Stimulated activated CD4-positive, alpha-beta T cell treated with anti-CD3 and anti-CD28 coated beads, Interleukin-2, amount 100 ng/mL, for 48 hours (primary cell): ENCODE measurements around the gene LMBR1.
A peak's percentile ranks its signal among the peaks of the same experiment; 100 is the strongest.
"Not testable (repeated sequence)": the region's sequence is repeated elsewhere in the genome, so short reads cannot be mapped to it uniquely, and the experiment has no call there.

ENCODE experiments used
- DNase-seq, 2 donors: peaks; one replicate each; pipeline ENCODE4 v3.0.0-alpha.2; 2020

The LMBR1 gene, protein sequence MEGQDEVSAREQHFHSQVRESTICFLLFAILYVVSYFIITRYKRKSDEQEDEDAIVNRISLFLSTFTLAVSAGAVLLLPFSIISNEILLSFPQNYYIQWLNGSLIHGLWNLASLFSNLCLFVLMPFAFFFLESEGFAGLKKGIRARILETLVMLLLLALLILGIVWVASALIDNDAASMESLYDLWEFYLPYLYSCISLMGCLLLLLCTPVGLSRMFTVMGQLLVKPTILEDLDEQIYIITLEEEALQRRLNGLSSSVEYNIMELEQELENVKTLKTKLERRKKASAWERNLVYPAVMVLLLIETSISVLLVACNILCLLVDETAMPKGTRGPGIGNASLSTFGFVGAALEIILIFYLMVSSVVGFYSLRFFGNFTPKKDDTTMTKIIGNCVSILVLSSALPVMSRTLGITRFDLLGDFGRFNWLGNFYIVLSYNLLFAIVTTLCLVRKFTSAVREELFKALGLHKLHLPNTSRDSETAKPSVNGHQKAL

DNA sequence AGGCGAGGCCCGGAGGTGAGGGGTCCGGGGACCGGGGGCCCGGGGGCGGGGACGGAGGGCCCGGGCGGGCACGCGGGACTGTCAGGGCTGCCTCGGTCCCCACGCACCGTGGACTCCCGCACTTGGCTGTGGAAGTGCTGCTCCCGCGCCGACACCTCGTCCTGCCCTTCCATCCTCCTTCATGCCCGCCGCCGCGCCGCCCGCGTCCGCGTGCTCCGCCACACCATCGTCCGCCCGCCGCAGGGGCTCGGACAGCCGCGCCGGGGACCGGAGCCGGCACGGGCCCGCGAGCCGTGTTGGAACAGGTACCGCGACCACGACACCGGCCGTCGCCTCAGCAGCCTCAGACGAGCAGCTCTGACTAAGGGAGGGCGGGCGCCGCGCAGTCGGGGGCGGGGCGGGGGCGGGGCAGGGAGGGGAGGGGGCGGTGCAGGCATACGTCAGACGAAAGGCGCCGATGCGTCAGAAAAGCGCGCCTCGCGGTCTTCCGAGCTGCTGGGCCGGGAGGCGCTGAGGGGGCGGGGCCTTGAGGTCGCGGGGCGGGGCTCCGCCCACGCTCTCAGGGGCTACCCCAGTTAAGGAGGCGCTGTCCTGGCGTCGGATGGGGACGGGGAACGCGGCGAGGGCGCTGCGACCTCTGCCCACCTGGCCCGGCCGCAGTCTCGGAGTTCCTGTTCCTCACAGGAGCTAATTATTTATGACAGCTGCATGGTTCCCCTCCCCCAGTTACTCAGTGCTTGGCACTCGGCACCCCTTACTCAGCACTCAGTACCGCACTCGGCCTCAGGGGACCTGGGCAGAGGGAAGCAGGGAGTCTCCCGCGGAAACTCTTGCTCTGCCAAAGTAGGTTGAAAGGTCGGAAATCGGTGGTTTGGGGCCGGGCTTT is at the start of gene LMBR1:
Gene LMBR1, minus strand, starts transcription at position 363 of the 886 bp plus-strand sequence. Its CDS starts 190 bp downstream, at position 173.
- peak; percentile 91 to 96 for DNase-seq

DNA sequence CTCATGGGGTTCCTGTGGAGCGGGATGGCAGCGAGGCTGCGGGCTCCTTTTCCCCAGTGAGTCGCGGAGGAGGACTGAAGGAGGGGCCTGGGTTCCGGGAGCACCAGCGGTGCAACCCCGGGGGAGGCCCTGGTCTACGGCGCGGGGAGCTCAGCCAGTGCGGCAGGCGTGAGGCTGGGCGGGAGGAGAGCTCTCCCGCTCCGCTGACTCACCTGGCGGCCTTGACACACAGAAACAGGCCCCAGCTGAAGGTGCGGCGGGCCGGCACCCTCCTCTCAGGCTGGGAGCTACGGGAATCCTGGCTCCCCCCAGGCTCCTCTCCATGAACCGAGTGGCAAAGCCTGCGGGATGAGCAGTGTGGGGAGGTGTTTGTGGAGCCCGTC is 49.7 kb upstream of the LMBR1 start:
- no peak for DNase-seq

DNA sequence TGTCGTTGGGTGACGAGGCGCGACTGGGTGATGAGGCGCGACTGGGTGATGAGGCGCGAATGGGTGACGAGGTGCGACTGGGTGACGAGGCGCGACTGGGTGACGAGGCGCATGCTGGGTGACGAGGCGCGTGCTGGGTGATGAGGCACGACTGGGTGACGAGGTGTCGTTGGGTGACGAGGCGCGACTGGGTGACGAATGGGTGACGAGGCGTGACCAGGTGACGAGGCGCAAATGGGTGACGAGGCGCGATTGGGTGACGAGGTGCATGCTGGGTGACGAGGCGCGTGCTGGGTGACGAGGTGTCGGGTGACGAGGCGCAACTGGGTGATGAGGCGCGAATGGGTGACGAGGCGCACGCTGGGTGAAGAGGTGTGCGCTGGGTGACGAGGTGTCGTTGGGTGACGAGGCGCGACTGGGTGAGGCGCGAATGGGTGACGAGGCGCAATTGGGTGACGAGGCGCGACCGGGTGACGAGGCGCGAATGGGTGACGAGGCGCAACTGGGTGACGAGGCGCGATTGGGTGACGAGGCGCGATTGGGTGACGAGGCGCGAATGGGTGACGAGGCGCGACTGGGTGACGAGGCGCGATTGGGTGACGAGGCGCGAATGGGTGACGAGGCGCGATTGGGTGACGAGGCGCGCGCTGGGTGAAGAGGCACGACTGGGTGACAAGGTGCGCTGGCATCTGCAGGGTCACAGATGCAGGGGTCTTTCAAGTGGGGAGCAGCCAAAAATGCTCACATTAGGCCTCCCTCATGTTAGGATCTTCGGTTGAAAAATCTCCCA is 48.6 kb upstream of the LMBR1 start:
- DNase-seq = no peak

DNA sequence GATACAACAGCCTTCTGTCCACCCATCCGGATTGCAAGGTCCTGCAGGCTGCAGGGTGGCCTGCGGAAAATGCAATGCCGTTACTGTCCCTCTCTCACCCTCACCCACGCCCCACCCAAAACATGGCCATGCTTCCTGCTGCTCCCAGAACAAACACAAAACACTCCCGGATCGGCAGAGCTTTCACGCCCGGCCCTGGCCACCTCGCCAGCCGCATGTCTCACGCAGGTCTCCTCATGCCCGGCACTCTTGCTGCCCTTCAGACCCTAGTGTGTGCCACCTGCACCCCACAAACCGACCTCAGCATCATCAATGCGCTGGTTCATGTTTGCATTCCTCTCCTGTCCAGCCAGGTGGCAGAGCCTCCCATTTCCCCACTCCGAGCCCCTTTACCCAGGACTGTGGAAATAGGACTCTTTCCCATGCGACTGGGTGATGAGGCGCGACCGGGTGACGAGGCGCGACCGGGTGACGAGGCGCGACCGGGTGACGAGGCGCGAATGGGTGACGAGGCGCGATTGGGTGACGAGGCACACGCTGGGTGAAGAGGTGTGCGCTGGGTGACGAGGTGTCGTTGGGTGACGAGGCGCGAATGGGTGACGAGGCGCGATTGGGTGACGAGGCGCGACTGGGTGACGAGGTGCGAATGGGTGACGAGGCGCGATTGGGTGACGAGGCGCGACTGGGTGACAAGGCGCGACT is 47.6 kb upstream of the LMBR1 start:
- DNase-seq = no peak

DNA sequence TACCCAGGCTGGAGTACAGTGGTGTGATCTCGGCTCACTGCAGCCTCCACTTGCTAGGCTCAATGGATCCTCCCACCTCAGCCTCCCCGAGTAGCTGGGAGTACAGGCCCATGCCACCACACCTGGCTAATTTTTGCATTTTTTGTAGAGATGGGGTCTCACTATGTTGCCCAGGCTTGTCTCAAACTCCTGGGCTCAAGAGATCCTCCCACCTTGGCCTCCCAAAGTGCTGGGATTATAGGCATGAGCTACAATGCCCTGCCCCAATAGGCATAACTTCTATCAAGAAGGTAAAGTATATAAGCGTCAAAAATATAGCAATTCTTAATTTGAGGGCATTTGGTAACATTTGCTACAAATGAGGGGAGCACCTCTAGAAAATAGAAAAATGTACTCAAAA is 43.8 kb upstream of the LMBR1 start:
- not testable (repeated sequence) for DNase-seq

DNA sequence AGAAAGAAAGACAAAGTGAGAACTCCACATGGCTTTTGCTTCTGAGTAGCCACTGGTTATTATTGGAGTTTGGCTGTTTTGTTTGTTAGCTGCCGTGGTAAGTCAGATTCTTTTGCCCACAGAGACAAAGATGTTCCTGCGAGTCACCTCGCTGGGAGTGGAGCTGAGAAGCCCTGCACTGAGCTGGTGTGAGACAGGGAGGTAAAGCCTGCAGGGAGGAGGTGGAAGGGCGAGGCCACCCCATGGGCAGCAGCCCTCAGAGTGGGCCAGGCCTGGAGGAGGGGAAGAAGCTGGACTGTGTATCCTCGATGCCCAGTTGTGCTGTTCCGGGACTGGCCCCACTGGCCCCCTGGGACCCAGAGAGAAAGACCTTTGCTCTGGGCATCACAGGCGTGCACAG is 42.3 kb upstream of the LMBR1 start:
- DNase-seq = no peak

DNA sequence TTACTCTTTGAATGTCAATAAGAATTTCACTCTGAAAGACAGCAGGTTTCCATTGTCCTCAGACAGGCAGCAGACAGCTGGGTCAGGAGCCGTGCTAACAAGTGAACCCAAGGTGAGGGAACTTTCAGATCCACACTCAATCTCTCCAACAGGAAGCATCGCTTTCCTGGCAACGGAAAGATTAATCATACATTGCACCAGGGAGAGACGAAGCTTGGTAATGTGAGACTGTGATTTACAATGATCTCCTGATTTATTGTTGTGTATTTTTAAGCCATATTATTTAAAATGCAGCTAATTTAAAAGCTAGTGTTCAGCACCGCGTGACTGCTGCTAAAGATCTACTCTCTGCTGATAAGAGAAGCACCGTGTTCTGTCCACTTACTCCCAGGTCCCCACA is 39.0 kb upstream of the LMBR1 start:
- no peak for DNase-seq

DNA sequence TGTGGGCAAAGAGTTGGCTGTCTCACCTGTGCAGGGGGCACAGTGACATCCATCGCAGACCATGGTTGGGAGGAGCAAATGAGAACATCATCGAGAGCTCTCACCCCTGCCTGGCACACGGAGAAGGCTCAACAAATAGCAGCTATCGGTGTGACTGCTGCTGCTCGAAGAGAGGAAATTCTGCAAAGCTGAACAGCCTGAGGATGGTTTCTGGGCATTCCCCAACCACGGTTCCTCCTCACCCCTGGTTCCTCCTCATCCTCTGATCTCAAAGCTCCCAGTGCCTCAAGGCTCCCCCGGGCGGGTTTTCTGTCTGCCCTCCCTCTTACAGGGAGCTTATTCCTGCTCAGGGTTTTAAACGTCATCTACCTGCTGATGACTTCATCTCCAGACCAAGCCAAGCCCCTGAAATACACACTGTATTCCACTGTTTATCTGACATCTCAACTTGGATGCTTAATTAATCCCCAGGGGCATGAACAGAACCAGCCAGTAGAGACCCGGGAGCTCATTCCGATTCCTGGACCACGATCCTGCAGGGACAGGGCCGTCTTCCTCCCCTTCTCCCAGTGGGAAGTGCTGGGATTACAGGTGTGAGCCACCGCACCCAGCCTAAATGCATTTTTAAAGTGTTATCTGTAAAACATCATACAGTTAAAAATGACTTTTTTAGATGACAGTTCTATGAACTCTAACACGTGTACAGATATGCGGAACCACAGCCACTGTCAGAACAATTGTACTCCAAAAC is 37.0 kb upstream of the LMBR1 start:
- no peak for DNase-seq

DNA sequence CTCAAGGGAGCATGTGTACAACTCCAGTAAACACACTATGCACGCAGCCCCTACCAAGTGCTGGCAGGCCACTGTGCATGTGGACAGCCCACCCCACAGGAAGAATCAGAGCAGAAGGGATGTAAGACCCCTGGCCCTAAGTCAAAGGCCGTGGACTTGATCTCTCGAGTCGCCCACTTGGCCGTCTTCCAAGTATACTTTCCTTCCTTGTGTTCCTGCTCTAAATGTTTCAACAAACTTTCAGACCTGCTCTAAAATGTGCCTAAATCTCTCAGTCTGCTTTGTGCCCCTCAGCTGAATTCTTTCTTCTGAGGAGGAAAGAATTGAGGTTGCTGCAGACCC is 35.4 kb upstream of the LMBR1 start:
- no peak for DNase-seq

DNA sequence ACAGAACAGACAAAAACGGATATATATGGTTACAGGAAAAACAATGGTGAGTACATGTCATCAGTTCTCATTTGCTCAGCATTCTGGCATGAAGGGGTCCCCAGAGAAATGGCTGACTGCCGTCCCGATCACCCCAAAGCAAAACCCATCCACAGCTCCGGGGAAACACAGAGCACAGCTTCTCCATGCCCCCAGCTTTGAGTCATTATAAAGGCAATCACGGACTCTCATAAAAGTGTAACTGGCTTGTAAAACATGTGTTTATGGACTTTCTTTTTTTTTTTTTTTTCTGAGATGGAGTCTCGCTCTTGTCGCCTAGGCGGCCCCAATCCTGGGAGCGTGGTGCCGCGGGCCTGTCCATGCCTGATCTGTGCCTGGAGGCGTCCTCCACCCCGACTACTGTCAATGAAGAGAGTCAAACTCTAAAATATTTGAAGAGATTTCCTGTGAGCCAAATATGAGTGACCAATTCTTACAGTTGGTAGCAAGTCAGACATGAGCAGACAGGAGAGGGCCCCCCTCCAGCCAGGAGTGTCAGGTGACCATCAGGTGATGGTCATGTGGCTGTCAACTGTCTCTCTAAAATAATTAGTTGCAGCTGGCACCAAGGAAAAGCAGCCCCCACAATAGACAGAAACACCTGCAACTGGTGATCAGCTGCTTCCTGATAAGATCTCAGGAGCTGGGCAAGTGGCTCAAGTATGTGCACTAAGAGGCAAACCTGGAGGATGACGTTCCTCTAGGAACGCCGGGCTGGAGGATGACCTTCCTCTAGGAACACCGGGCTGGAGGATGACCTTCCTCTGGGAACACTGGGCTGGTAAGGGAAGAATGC is 34.8 kb upstream of the LMBR1 start:
- DNase-seq = no peak

DNA sequence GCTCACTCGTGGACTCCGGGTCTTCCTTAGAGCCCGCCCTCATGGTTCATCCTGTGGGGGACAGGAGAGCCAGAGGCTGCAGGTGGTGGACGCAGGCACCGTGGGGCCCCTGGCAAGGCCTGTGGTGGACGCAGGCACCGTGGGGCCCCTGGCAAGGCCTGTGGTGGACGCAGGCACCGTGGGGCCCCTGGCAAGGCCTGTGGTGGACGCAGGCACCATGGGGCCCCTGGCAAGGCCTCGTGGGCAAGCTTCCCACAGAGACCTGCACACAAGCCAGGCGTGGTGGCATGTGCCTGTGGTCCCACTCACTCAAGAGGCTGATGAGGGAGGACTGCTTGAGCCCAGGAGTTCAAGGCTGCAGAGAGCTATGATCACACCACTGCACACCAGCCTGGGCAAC is 32.8 kb upstream of the LMBR1 start:
- DNase-seq = not testable (repeated sequence)

DNA sequence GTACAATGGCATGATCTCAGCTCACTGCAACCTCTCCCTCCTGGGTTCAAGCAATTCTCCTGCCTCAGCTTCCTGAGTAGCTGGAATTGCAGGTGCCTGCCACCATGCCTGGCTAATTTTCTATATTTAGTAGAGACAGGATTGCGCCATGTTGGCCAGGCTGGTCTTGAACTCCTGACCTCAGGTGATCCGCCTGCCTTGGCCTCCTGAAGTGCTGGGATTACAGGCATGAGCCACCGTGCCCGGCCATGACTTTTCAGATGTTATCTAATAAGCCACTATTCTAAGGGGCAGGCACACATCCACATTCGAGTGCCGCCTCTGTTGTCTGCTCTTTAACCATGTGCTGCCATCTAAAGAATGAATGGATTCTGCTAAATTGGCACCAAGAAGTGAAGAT is 29.3 kb upstream of the LMBR1 start:
- DNase-seq = not testable (repeated sequence)

DNA sequence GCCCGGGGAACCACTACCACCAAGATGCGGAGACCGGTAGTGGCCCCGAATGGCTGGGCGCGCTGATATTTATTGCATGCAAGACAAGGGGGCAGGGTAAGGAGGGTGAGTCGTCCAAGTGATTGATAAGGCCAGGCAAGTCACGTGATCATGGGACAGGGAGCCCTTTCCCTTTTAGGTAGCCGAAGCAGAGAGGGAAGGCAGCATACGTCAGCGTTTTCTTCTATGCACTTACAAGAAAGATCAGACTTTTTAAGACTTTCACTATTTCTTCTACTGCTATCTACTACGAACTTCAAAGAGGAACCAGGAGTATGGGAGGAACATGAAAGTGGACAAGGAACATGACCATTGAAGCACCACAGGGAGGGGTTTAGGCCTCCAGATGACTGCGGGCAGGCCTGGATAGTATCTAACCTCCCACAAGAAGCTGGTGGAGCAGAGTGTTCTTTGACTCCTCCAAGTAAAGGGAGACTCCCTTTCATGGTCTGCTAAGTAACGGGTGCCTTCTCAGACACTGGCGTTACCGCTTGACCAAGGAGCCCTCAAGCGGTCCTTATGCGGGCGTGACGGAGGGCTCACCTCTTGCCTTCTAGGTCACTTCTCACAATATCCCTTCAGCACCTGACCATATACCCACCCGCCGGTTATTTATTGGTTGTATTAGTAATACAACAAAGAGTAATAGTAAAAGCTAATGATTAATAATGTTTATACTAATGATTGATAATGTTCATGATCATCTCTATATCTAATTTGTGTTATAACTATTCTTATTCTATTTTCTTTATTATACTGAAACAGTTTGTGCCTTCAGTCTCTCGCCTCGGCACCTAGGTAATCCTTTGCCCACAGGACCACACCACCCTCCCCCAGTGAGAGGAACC is 27.7 kb upstream of the LMBR1 start:
- DNase-seq = not testable (repeated sequence)

DNA sequence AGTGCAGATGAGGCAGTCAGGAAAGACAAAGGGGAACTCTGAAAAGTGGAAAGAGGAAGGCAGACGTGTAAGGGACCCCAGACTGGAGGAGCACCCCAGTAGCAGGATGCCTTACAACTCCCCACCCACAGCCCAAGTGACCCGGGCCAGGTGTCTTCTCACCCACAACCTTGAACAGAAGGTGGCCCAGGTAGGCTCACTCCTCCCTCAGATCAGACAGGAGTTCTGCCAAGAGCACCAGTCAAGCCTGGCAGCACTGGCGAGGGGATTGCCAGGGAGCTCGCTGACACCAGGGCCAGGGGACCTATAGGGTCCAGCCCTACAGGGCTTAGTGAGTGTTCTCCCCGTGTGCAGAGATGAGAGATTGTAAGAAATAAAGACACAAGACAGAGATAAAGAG is 27.1 kb upstream of the LMBR1 start:
- no peak for DNase-seq

DNA sequence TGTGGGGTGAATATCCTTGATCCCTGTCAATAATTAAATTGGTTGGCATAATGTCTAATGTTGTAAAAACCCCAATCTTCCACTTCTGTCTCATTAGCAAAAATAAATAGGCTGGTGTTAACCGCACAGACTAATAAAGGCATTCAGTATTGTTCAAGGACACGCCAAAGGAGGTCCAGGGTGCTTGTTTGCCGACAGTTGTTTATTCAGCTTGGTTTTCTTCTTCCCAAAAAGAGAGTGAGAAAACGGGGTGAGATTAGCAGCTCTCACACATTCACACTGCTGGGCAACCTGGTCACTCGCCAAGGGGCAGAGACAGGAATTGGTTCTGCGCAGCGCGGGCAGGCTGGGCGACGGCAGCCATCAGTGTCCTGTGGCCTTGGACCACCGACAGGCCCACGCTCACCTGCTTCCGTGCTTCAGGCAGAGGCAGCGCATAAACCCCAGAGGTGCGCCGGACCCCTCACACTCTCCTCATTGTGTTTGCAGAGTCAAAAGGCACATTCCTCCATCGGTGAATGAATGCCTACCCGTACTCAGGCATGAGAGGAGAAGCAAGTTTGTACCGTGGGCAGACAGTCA is 26.2 kb upstream of the LMBR1 start:
- DNase-seq = no peak

DNA sequence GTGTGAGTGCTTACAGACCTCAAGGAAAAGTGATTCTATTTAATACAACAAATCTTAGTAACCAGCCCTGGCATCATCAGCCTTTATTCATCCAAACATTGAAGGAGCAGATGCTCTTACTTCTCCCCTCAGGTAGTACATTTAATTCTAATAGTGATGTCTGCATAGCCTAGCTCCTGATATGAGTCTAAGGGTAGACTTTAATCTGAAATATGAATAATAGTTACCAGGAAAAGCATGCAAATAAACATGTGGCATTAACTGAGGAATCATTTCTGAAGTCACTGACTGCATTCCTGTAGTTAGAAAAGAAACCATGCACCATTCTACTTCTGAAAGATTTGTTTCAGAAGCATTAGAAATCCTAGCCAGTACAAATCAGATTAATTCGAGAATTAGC is 25.7 kb upstream of the LMBR1 start:
- no peak for DNase-seq

DNA sequence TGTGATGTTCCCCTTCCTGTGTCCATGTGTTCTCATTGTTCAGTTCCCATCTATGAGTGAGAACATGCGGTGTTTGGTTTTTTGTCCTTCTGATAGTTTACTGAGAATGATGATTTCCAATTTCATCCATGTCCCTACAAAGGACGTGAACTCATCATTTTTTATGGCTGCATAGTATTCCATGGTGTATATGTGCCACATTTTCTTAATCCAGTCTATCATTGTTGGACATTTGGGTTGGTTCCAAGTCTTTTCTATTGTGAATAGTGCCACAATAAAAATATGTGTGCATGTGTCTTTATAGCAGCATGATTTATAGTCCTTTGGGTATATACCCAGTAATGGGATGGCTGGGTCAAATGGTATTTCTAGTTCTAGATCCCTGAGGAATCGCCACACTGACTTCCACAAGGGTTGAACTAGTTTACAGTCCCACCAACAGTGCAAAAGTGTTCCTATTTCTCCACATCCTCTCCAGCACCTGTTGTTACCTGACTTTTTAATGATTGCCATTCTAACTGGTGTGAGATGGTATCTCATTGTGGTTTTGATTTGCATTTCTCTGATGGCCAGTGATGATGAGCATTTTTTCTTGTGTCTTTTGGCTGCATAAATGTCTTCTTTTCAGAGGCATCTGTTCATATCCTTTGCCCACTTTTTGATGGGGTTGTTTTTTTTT is 16.7 kb upstream of the LMBR1 start:
- DNase-seq = not testable (repeated sequence)

DNA sequence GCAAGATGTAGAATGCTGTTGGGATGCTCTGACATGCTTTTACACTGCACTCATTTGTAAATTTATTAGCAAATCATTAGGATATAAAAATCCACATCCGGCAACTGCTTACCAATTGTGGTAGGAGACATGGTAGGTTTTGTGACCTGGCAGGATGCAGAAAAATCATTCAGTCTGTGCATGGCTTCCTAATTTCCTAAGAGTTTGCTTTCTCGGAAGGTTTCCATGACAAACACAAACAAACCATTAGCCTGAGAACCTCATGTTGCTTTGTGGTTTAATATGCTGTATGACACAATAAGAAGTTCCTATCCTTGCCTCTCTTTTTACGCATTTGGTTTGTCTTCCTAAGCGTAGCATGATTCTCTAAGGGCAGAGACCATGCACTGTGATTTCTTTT is 14.7 kb upstream of the LMBR1 start:
- DNase-seq = no peak

DNA sequence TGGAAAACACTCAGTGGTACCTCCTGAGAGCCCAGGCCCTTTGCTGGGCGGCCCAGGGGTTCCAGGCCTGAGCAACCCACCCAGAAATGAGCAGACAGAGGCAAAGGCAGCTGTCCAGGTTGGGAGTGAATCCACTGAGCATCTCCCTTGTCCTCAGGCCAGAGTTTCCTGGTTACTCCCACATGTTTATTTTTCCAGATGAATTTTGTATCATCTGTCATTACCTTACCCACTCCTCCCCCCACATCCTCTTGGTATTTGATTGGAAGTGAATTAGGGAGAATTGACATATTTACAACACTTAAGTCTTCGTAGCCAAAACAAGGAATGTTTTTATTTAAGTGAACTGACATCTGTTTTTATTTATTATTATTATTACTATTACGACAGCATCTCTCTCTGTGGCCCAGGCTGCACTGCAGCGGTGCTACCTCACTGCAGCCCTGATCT is 13.2 kb upstream of the LMBR1 start:
- DNase-seq = no peak
